Measurements from ENCODE around the gene PDE1A. TPM values are rescaled to one million over a fixed set of nuclear protein-coding genes. Genes with fewer than 3 reads are reported as not detected.

PDE1A gene
- total RNA-seq, 1 donor from 2014 or later = 1.9 TPM

GRCh38 chr2:182230561-182230960 is 196.3 kb downstream of the PDE1A start:
- no peak for DNase-seq (ENCODE audit: low spot score in 2 of 2, unreplicated experiment in 2 of 2)
- H3K9me3 Mint-ChIP-seq = no peaks in the 10 kb centered on the region
- H3K27ac Mint-ChIP-seq = no peak overlapping the region
- no peaks in the 10 kb centered on the region for H3K4me1 Mint-ChIP-seq
- H3K36me3 Mint-ChIP-seq = no peaks in the 10 kb centered on the region
- no peak for TF ChIP-seq CTCF (IDR thresholded peaks at IDR 0.05; ENCODE audit: unreplicated experiment)
- H3K27me3 Mint-ChIP-seq (ENCODE audit: low read depth) = no peaks in the 10 kb centered on the region
- no peak overlapping the region for H3K4me3 Mint-ChIP-seq

GRCh38 chr2:182229297-182229696 is 197.5 kb downstream of the PDE1A start:
- DNase-seq (ENCODE audit: low spot score in 2 of 2, unreplicated experiment in 2 of 2) = no peak

GRCh38 chr2:182228741-182229140 is 198.1 kb downstream of the PDE1A start:
- Mint-ChIP-seq H3K4me1 (no peaks in the 10 kb centered on the region), H3K27me3 (ENCODE audit: low read depth) (no peaks in the 10 kb centered on the region), H3K27ac (no peak overlapping the region), H3K4me3 (no peak overlapping the region), H3K36me3 (no peaks in the 10 kb centered on the region), H3K9me3 (no peaks in the 10 kb centered on the region)
- DNase-seq (ENCODE audit: low spot score in 2 of 2, unreplicated experiment in 2 of 2) = no peak
- TF ChIP-seq CTCF (IDR thresholded peaks at IDR 0.05; ENCODE audit: unreplicated experiment) = no peak

More at GRCh38 chr2:182229297-182229696, 197.5 kb downstream of the PDE1A start:
- no peaks in the 10 kb centered on the region for H3K4me1 Mint-ChIP-seq
- H3K9me3 Mint-ChIP-seq = no peaks in the 10 kb centered on the region
- no peak overlapping the region for H3K27ac Mint-ChIP-seq
- no peak for TF ChIP-seq CTCF (IDR thresholded peaks at IDR 0.05; ENCODE audit: unreplicated experiment)
- H3K27me3 Mint-ChIP-seq (ENCODE audit: low read depth) = no peaks in the 10 kb centered on the region
- H3K4me3 Mint-ChIP-seq = no peak overlapping the region
- no peaks in the 10 kb centered on the region for H3K36me3 Mint-ChIP-seq

GRCh38 chr2:182228073-182228473 is 198.8 kb downstream of the PDE1A start:
- H3K36me3 Mint-ChIP-seq = no peaks in the 10 kb centered on the region
- H3K27me3 Mint-ChIP-seq (ENCODE audit: low read depth) = no peaks in the 10 kb centered on the region
- no peak for TF ChIP-seq CTCF (IDR thresholded peaks at IDR 0.05; ENCODE audit: unreplicated experiment)
- H3K4me1 Mint-ChIP-seq = no peaks in the 10 kb centered on the region
- H3K9me3 Mint-ChIP-seq = no peaks in the 10 kb centered on the region
- DNase-seq (ENCODE audit: low spot score in 2 of 2, unreplicated experiment in 2 of 2) = no peak
- no peak overlapping the region for H3K4me3 Mint-ChIP-seq
- no peak overlapping the region for H3K27ac Mint-ChIP-seq

- Mint-ChIP-seq H3K27me3 (ENCODE audit: low read depth) (no peaks in the 10 kb centered on the region), H3K4me1 (no peaks in the 10 kb centered on the region), H3K9me3 (peaks cover 4% of the 10 kb centered on the region), H3K36me3 (no peaks in the 10 kb centered on the region), H3K4me3 (no peak overlapping the region), H3K27ac (no peak overlapping the region)
- no peak for TF ChIP-seq CTCF (IDR thresholded peaks at IDR 0.05; ENCODE audit: unreplicated experiment)
- no peak for DNase-seq (ENCODE audit: low spot score in 2 of 2, unreplicated experiment in 2 of 2)
Observed at GRCh38 chr2:182226807-182227206, 200.0 kb downstream of the PDE1A start.

GRCh38 chr2:182224669-182225068 is 202.2 kb downstream of the PDE1A start:
- Mint-ChIP-seq H3K9me3 (peaks cover 4% of the 10 kb centered on the region), H3K4me1 (no peaks in the 10 kb centered on the region), H3K27me3 (ENCODE audit: low read depth) (no peaks in the 10 kb centered on the region), H3K27ac (no peak overlapping the region), H3K36me3 (no peaks in the 10 kb centered on the region), H3K4me3 (no peak overlapping the region)
- no peak for TF ChIP-seq CTCF (IDR thresholded peaks at IDR 0.05; ENCODE audit: unreplicated experiment)
- DNase-seq (ENCODE audit: low spot score in 2 of 2, unreplicated experiment in 2 of 2) = no peak

Data from mesothelial cell of epicardium (in vitro differentiated cells).